ENCODE data around the gene STX1A.
A peak's percentile ranks its signal among the peaks of the same experiment; 100 is the strongest.

The STX1A gene

DNA sequence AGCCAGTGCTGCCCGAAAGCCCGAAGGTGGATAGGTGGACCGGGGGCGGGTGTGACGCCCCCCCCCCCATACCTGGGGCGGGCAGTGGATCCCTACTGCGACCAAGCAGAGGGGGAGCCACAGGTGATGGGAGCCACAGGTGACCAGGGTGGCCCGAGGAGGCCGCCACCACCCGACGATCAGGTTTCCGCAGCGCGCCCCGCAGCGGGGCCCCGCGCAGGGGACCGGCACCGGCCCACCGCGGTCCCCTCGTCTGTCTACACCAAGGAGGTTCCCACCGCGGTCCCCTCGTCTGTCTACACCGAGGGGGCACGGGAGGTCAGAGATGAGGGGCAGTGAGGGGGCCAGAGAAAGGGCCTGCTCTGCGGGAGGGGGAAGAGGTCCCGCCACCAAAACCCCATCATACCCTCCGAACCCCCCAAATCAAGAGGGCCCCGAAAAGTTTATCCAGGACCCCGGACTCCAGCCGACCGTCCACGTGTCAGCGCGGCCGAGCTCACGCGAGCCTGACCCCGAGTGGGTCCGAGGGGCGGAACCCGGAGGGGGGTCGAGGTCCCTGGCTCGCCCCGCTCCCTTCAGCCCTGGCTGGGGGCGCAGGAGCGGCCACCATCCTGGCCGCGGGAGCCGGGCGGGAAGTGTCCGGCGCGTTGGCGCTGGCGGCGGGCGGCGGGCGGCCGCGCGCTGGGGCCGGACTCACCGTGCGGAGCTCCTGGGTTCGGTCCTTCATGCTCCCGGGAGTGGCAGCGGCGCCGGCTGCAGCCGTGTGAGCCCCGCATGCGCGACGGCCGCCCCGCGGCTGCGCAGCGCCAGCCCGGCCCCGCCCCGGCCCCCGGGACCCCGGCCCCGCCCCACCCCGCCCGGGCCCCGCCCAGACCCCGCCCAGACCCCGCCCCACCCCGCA, at the start of gene STX1A:
Gene STX1A (minus strand): TSS at position 765 of the 901 bp plus-strand sequence. CDS start 38 bp downstream, at position 727.
- peak; percentile 75 to 86 for DNase-seq

DNA sequence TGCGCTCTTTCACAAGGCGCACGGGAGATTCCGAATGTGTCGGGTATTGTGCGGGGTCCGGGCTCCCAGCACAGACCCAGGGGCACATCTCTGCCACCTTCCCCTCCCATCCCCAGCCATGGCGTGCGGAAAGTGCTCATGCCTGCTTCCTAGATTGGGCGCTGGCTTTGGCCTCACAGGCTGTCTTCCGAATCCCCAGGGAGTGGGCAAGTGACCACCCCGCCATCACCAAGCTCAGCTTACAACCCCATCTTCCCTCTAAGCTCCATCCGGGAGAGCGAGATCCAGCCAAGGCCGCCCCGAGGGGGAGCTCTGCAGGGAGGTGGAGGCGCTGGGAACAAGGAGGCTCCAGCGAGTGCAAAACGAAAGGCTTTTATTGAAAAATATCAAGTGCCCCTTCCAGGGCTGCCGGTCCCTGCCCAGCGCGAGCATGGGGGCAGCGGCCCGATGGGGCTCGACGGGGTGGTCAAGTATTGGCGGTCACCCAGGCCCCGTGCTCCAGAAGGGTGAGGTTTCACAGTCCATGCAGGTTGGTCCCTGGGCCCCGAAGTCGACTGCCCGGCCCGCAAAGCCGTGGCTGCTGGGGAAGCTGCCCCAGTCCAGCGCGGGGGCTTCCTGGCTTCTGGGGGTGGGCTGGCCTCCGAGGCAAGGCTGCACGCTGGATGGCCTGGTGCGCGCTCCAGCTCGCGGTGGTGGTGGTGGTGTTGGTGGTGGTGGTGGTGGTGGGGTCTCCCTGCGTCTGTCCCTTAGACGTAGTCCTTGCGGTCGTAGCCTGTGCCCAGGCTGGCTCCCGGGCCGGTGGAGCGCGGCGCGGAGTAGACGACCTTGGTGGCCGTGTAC, 49.4 kb upstream of the STX1A start:
- DNase-seq = no peak

GRCh38 chr7:73766556-73767229, 47.2 kb upstream of the STX1A start:
- DNase-seq = no peak

GRCh38 chr7:73762659-73762999, 43.2 kb upstream of the STX1A start:
- no peak for DNase-seq

- DNase-seq = no peak
These were observed 42.6 kb upstream of the STX1A start for GRCh38 chr7:73761854-73762658.

DNA sequence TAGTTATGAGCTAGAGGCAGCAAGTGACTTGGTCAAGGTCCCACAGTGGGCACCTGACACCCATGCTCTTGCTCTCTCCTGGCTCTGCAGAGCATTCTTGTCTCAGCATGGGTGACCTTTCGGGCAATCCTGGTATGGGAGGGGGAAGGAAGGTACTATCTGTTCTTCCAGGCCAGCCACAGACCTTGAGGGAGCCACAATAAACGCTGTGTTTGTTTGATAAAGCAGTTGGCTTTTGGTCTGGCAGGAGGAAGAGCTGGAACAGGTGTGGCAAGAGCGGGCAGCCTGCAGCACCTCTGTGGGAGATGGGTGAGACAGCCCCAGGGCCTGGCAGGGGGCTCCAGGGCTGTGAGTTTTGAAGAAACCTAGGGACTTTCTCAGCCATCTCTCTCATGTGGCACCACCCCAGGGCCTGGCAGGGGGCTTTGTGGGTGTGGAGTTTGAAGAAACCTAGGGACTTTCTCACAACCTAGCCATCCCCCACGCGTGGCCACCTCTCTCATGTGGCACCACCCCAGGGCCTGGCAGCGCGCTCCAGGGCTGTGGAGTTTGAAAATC, 39.2 kb upstream of the STX1A start:
- DNase-seq = no peak

- DNase-seq = no peak
These were observed 30.7 kb upstream of the STX1A start for GRCh38 chr7:73749931-73750776.

DNA sequence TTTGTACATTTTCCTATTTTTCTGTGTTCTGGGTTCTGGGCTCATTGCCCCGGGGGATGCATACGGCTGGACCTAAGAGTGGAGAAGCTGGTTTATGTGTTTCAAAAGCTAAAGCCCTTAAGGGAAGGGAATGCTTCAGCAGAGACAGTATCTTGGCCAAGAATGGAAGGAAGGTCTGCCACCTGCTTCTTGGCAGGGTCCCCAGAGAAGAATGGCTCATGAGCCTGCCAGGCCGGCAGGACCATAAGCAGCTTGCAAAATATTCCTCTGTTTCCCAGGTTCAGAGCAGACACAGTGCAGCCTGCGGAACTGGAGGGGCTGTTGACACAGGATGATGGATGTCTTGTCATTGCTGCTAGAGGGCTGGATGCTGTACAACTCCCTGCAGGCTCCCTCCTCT, 26.9 kb upstream of the STX1A start:
- no peak for DNase-seq

DNA sequence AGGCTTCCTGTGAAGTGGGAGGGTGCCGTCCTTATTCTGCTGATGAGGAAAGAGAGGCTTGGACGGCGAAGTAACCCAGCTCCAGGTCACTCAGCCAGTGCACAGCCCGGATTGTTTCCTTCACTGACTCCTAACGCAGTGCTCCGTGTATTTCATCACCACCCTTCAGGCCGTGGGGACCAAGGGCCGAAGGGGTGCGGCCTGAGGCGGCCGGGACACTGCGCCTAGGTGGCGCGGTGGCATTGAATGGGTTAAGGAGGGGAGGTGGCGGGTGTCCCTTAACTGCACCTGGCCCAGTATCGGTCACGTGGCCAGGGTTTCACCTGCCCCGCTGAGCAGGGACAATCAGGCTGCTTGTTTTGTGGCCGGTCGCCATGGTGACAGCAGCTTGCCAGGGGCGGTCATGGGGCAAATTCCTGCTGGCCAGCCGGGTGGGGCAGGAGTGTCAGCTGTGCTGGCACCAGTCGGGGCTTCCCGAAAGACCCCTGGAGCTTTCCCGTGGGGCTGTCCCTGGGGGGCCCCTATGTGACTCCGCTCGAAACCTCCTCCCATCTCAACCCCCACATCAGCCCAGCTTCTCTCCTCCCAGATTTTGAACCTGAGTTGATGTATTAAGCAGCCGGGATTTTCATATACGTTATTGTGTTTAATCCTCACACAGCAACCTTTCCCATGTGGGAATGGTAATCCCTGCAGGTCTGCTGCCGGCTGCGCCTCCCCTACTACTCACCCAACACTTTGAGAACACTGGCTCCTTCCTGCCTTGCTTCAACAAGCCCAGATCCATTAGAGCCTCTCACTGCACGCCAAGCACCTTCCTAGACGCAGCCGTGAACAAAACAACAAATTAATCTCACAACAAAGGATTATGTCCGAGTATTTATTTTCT, 23.5 kb upstream of the STX1A start:
- DNase-seq = no peak

- no peak for DNase-seq
These were observed 22.9 kb upstream of the STX1A start for GRCh38 chr7:73742338-73742752.

DNA sequence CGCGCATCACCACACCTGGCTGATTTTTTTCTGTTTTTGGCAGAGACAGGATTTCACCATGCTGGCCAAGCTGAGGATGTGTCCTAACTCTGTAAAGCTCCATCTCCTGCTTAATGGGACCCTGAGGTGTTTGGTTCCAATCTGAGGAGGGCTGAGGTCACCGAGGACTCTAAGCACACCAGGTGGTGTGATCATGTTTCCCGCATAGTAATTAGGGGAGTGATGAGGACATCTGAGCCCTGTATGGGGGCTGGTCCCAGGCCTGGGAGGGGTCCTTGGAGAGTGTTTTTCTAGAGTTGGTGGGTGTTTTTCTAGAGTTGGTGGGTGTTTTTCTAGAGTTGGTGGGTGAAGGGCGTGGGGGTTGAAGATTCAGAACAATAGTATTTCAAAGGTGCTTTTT, 22.1 kb upstream of the STX1A start:
- DNase-seq = no peak

- no peak for DNase-seq
These were observed 21.3 kb upstream of the STX1A start for GRCh38 chr7:73740771-73741170.

GRCh38 chr7:73740212-73740611, 20.7 kb upstream of the STX1A start:
- DNase-seq = no peak

DNA sequence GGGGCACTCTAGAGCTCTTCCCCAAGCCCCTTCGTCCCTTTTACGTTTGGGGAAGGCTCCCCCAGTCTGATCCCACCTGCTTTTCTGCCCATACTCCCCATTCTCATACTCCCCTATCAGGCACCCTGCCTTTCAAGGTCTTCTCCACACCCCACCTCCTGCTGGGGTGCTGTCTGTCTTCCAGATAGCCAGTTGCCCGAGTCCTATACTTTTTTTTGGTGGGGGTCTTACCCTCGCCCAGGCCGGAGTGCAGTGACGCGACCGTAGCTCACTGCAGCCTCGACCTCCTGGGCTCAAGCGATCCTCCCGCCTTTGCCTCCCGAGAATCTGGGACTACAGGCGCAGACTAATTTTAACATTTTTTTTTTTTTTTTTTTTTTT, 19.9 kb upstream of the STX1A start:
- no peak for DNase-seq

GRCh38 chr7:73738612-73739386, 19.3 kb upstream of the STX1A start, which contains the start of gene ABHD11:
Gene ABHD11, minus strand, starts transcription at chr7:73738802. Its CDS starts 32 bp downstream, at chr7:73738770.
- peak; percentile 99 to 100 for DNase-seq

- DNase-seq = peak; percentile 77
These were observed 18.7 kb upstream of the STX1A start for GRCh38 chr7:73738220-73738611.

DNA sequence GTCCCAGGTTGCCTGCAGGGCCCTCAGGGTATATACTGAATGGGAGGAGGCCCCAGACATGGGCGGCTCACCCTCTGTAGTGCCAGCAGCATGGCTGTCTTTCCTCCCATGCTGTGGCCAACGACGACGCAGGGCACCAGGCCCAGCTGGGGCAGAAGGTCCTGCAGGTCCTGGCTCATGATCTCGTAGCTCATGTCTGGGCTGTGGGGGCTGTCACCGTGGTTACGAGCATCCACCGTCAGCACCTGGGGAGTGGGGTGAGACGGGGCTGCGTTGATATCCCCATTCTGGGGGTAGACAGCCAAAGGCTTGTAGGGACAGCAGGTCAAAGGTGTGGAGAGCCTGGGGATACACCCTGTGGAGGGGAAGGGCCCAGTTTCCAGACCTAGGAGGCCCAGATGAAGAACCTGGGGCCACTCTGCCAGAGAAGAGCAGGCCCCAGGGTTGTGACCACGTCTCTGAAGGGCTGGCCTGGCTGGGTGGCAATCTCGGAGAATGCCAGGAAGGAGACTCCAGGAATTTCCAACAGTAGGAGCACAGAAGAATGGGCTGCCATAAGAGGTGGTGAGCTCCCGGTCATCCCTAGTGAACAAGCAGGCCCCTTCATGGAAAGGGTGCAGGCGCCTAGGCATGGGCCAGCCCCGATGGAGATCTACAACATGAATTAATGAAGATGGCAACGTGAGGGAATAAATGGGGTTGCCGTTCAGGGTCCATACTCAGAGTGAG, 18.2 kb upstream of the STX1A start:
- DNase-seq = no peak

DNA sequence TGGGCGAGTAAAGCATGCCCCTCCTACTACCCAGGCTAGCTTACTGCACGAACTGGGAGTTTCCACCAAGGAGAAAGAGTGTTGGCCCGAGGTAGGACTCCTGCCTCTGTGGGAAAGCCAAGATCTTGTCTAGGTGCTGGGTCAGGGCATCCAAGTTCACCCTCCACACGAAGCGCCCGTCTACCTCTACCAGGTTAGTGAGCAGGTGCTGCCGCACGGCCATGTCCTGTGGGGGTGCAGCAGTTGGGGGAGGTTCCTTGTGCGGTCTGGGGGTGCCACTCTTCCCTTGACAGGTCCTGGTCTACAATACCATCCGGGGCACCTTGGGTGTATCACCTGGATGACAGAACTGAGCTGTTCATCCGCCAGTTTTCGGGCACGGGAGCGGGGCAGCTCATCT, 17.4 kb upstream of the STX1A start:
- no peak for DNase-seq

- no peak for DNase-seq
These were observed 16.0 kb upstream of the STX1A start for GRCh38 chr7:73735528-73735905.

Measured in activated T-cell treated with anti-CD3 and anti-CD28 coated beads, Interleukin-2, amount 50 U/mL, for 48 hours (primary cell).